Activated naive CD8-positive, alpha-beta T cell (primary cell): Measurements from ENCODE around the gene FAM13A.
"Not testable (repeated sequence)": the region's sequence is repeated elsewhere in the genome, so short reads cannot be mapped to it uniquely, and the experiment has no call there.

Source experiments
- H3K27ac Mint-ChIP-seq: one replicate; pipeline ENCODE4 v1.8.0; 2021; ENCODE audit warnings: mixed read lengths
- H3K27me3 Mint-ChIP-seq: one replicate; pipeline ENCODE4 v1.8.0; 2021; ENCODE audit warnings: mixed read lengths
- H3K36me3 Mint-ChIP-seq: one replicate; pipeline ENCODE4 v1.8.0; 2021; ENCODE audit warnings: mixed read lengths
- H3K4me1 Mint-ChIP-seq: one replicate; pipeline ENCODE4 v1.8.0; 2021; ENCODE audit warnings: low read depth, mixed read lengths
- H3K4me3 Mint-ChIP-seq: one replicate; pipeline ENCODE4 v1.8.0; 2021; ENCODE audit warnings: mild to moderate bottlenecking, mixed read lengths
- H3K9me3 Mint-ChIP-seq: one replicate; pipeline ENCODE4 v1.8.0; 2021; ENCODE audit warnings: low read depth, mixed read lengths

FAM13A gene

GRCh38 chr4:88933414-88934160 lies 123.4 kb downstream of the FAM13A start:
- Mint-ChIP-seq H3K27me3 (no peaks in the 10 kb centered on the region), H3K36me3 (no peaks in the 10 kb centered on the region), H3K4me3 (no peak overlapping the region), H3K9me3 (no peaks in the 10 kb centered on the region), H3K4me1 (peaks cover 21% of the 10 kb centered on the region), H3K27ac (no peak overlapping the region)

- Mint-ChIP-seq H3K4me1 (peaks cover 35% of the 10 kb centered on the region), H3K36me3 (no peaks in the 10 kb centered on the region), H3K9me3 (no peaks in the 10 kb centered on the region), H3K4me3 (no peak overlapping the region), H3K27ac (no peak overlapping the region), H3K27me3 (no peaks in the 10 kb centered on the region)
Measured at GRCh38 chr4:88928852-88929251, 128.1 kb downstream of the FAM13A start.

GRCh38 chr4:88927420-88927819 lies 129.6 kb downstream of the FAM13A start:
- Mint-ChIP-seq H3K9me3 (no peaks in the 10 kb centered on the region), H3K27ac (no peak overlapping the region), H3K36me3 (no peaks in the 10 kb centered on the region), H3K4me3 (no peak overlapping the region), H3K27me3 (no peaks in the 10 kb centered on the region), H3K4me1 (peaks cover 29% of the 10 kb centered on the region)

GRCh38 chr4:88919056-88919455 lies 137.9 kb downstream of the FAM13A start:
- H3K27me3 Mint-ChIP-seq, result peaks cover 2% of the 10 kb centered on the region
- no peak overlapping the region for H3K27ac Mint-ChIP-seq
- H3K9me3 Mint-ChIP-seq, result no peaks in the 10 kb centered on the region
- no peaks in the 10 kb centered on the region for H3K36me3 Mint-ChIP-seq
- no peaks in the 10 kb centered on the region for H3K4me1 Mint-ChIP-seq
- H3K4me3 Mint-ChIP-seq, result no peak overlapping the region

- H3K27me3 Mint-ChIP-seq, H3K36me3 Mint-ChIP-seq, H3K4me3 Mint-ChIP-seq, H3K4me1 Mint-ChIP-seq, H3K9me3 Mint-ChIP-seq, H3K27ac Mint-ChIP-seq: not testable (repeated sequence)
Measured at GRCh38 chr4:88913181-88913580, 143.8 kb downstream of the FAM13A start.

GRCh38 chr4:88911246-88912212 lies 145.5 kb downstream of the FAM13A start:
- Mint-ChIP-seq H3K27ac (no peak overlapping the region), H3K27me3 (no peaks in the 10 kb centered on the region), H3K36me3 (no peaks in the 10 kb centered on the region), H3K4me1 (no peaks in the 10 kb centered on the region), H3K9me3 (no peaks in the 10 kb centered on the region), H3K4me3 (no peak overlapping the region)

- no peaks in the 10 kb centered on the region for H3K4me1 Mint-ChIP-seq
- no peaks in the 10 kb centered on the region for H3K9me3 Mint-ChIP-seq
- no peak overlapping the region for H3K4me3 Mint-ChIP-seq
- no peaks in the 10 kb centered on the region for H3K36me3 Mint-ChIP-seq
- H3K27ac Mint-ChIP-seq, result no peak overlapping the region
- no peaks in the 10 kb centered on the region for H3K27me3 Mint-ChIP-seq
Measured at GRCh38 chr4:88910101-88910500, 146.9 kb downstream of the FAM13A start.

GRCh38 chr4:88908521-88908920 lies 148.5 kb downstream of the FAM13A start:
- peaks cover 3% of the 10 kb centered on the region for H3K9me3 Mint-ChIP-seq
- no peaks in the 10 kb centered on the region for H3K36me3 Mint-ChIP-seq
- no peak overlapping the region for H3K27ac Mint-ChIP-seq
- H3K4me3 Mint-ChIP-seq, result no peak overlapping the region
- H3K4me1 Mint-ChIP-seq, result no peaks in the 10 kb centered on the region
- H3K27me3 Mint-ChIP-seq, result no peaks in the 10 kb centered on the region

GRCh38 chr4:88908003-88908402 lies 149.0 kb downstream of the FAM13A start:
- Mint-ChIP-seq H3K27ac (no peak overlapping the region), H3K36me3 (no peaks in the 10 kb centered on the region), H3K4me3 (no peak overlapping the region), H3K4me1 (no peaks in the 10 kb centered on the region), H3K27me3 (no peaks in the 10 kb centered on the region), H3K9me3 (peaks cover 3% of the 10 kb centered on the region)

- H3K4me1 Mint-ChIP-seq, result no peaks in the 10 kb centered on the region
- H3K4me3 Mint-ChIP-seq, result no peak overlapping the region
- no peaks in the 10 kb centered on the region for H3K36me3 Mint-ChIP-seq
- no peak overlapping the region for H3K27ac Mint-ChIP-seq
- peaks cover 3% of the 10 kb centered on the region for H3K9me3 Mint-ChIP-seq
- H3K27me3 Mint-ChIP-seq, result no peaks in the 10 kb centered on the region
Measured at GRCh38 chr4:88907478-88907877, 149.5 kb downstream of the FAM13A start.

GRCh38 chr4:88904240-88904639 lies 152.7 kb downstream of the FAM13A start:
- H3K27me3 Mint-ChIP-seq, H3K27ac Mint-ChIP-seq, H3K4me1 Mint-ChIP-seq, H3K36me3 Mint-ChIP-seq, H3K4me3 Mint-ChIP-seq: not testable (repeated sequence)
- peaks cover 17% of the 10 kb centered on the region for H3K9me3 Mint-ChIP-seq

GRCh38 chr4:88900432-88900831 lies 156.6 kb downstream of the FAM13A start:
- Mint-ChIP-seq H3K27ac (no peak overlapping the region), H3K9me3 (peaks cover 17% of the 10 kb centered on the region), H3K4me3 (no peak overlapping the region), H3K4me1 (no peaks in the 10 kb centered on the region), H3K36me3 (peaks cover 6% of the 10 kb centered on the region), H3K27me3 (peaks cover 1% of the 10 kb centered on the region)

GRCh38 chr4:88897752-88898151 lies 159.2 kb downstream of the FAM13A start:
- H3K4me3 Mint-ChIP-seq, result no peak overlapping the region
- H3K27me3 Mint-ChIP-seq, result peaks cover 1% of the 10 kb centered on the region
- H3K9me3 Mint-ChIP-seq, result peaks cover 14% of the 10 kb centered on the region
- H3K4me1 Mint-ChIP-seq, result no peaks in the 10 kb centered on the region
- peaks cover 6% of the 10 kb centered on the region for H3K36me3 Mint-ChIP-seq
- no peak overlapping the region for H3K27ac Mint-ChIP-seq

- H3K27me3 Mint-ChIP-seq, result peaks cover 1% of the 10 kb centered on the region
- peaks cover 6% of the 10 kb centered on the region for H3K36me3 Mint-ChIP-seq
- no peaks in the 10 kb centered on the region for H3K4me1 Mint-ChIP-seq
- no peak overlapping the region for H3K4me3 Mint-ChIP-seq
- no peak overlapping the region for H3K27ac Mint-ChIP-seq
- H3K9me3 Mint-ChIP-seq, result peaks cover 14% of the 10 kb centered on the region
Measured at GRCh38 chr4:88897180-88897579, 159.8 kb downstream of the FAM13A start.

GRCh38 chr4:88893961-88894360 lies 163.0 kb downstream of the FAM13A start:
- Mint-ChIP-seq H3K9me3 (no peaks in the 10 kb centered on the region), H3K4me1 (no peaks in the 10 kb centered on the region), H3K4me3 (no peak overlapping the region), H3K27me3 (peaks cover 1% of the 10 kb centered on the region), H3K36me3 (no peaks in the 10 kb centered on the region), H3K27ac (no peak overlapping the region)
